ENCODE data around the gene CNPY4.
A peak's percentile ranks its signal among the peaks of the same experiment; 100 is the strongest.

CNPY4 gene

GRCh38 chr7:100075418-100075817 lies 44.0 kb upstream of the CNPY4 start:
- DNase-seq (ENCODE audit: extremely low read depth, low read depth): no peak
- H3K4me3 ChIP-seq (replicated peaks; ENCODE audit: low read depth, low read length): no peak overlapping the region
- no peak for TF ChIP-seq CTCF (IDR thresholded peaks at IDR 0.05; ENCODE audit: low read depth, low read length, missing control alignments)

- no peak for DNase-seq (ENCODE audit: extremely low read depth, low read depth)
- no peak overlapping the region for H3K4me3 ChIP-seq (replicated peaks; ENCODE audit: low read depth, low read length)
- no peak for TF ChIP-seq CTCF (IDR thresholded peaks at IDR 0.05; ENCODE audit: low read depth, low read length, missing control alignments)
These were observed 42.2 kb upstream of the CNPY4 start for GRCh38 chr7:100077205-100077604.

GRCh38 chr7:100079024-100079560 lies 40.3 kb upstream of the CNPY4 start:
- H3K4me3 ChIP-seq (replicated peaks; ENCODE audit: low read depth, low read length): no peak overlapping the region
- no peak for TF ChIP-seq CTCF (IDR thresholded peaks at IDR 0.05; ENCODE audit: low read depth, low read length, missing control alignments)
- no peak for DNase-seq (ENCODE audit: extremely low read depth, low read depth)

GRCh38 chr7:100080907-100081534 lies 38.4 kb upstream of the CNPY4 start:
- TF ChIP-seq CTCF (IDR thresholded peaks at IDR 0.05; ENCODE audit: low read depth, low read length, missing control alignments): no peak
- DNase-seq (ENCODE audit: extremely low read depth, low read depth): no peak
- peak overlapping the region; percentile 92 for H3K4me3 ChIP-seq (replicated peaks; ENCODE audit: low read depth, low read length)

GRCh38 chr7:100081535-100082102 lies 37.8 kb upstream of the CNPY4 start, which contains the start of gene ZNF3:
Gene ZNF3, minus strand, starts transcription at chr7:100081723. Its CDS starts 4,366 bp downstream, at chr7:100077357.
- peak; percentile 83 for TF ChIP-seq CTCF (IDR thresholded peaks at IDR 0.05; ENCODE audit: low read depth, low read length, missing control alignments)
- H3K4me3 ChIP-seq (replicated peaks; ENCODE audit: low read depth, low read length): peak within 1 kb of the TSS; percentile 92
- peak; percentile 98 for DNase-seq (ENCODE audit: extremely low read depth, low read depth)

- no peak for TF ChIP-seq CTCF (IDR thresholded peaks at IDR 0.05; ENCODE audit: low read depth, low read length, missing control alignments)
- no peak overlapping the region for H3K4me3 ChIP-seq (replicated peaks; ENCODE audit: low read depth, low read length)
- DNase-seq (ENCODE audit: extremely low read depth, low read depth): no peak
These were observed 36.5 kb upstream of the CNPY4 start for GRCh38 chr7:100082978-100083377.
